ENCODE results near the gene SYMPK. TPM values are rescaled to one million over a fixed set of nuclear protein-coding genes. Genes with fewer than 3 reads are reported as not detected.

Gene SYMPK
- total and polyA plus RNA-seq, 9 donors = 24.8 to 61.9 (median 50.1) TPM

GRCh38 chr19:45773384-45773783, 89.6 kb downstream of the SYMPK start:
- no peak overlapping the region for H3K27ac ChIP-seq
- TF ChIP-seq EP300 (IDR thresholded peaks at IDR 0.05) = no peak
- no peak for TF ChIP-seq CTCF (IDR thresholded peaks at IDR 0.05)
- no peak for TF ChIP-seq POLR2A (IDR thresholded peaks at IDR 0.05)

GRCh38 chr19:45772912-45773311, 90.0 kb downstream of the SYMPK start:
- H3K4me3 ChIP-seq = no peak overlapping the region
- 68 to 84% (median 81%) methylated on average over 3 of the region's 3 CpGs for WGBS, 3 donors
- H3K27ac ChIP-seq = no peak overlapping the region
- intact Hi-C loops (cut with DNase I) = no loop called here
- H3K27me3 ChIP-seq = no peaks in the 10 kb centered on the region
- DNase-seq = peak in 3 of 5 donors; percentile 30 to 38 (median 31)
- H3K36me3 ChIP-seq = no peaks in the 10 kb centered on the region
- H3K9me3 ChIP-seq = no peaks in the 10 kb centered on the region
- no peak for TF ChIP-seq CTCF (IDR thresholded peaks at IDR 0.05)
- TF ChIP-seq EP300 (IDR thresholded peaks at IDR 0.05) = no peak
- TF ChIP-seq POLR2A (IDR thresholded peaks at IDR 0.05) = no peak
- H3K4me1 ChIP-seq (ENCODE audit: insufficient read depth) = no peaks in the 10 kb centered on the region

More at GRCh38 chr19:45773384-45773783, 89.6 kb downstream of the SYMPK start:
- no peaks in the 10 kb centered on the region for H3K27me3 ChIP-seq
- DNase-seq = no peak
- WGBS, 3 donors = 18 to 41% (median 23%) methylated on average over 2 of the region's 2 CpGs
- intact Hi-C loops (cut with DNase I) = no loop called here
- H3K4me1 ChIP-seq (ENCODE audit: insufficient read depth) = no peaks in the 10 kb centered on the region
- H3K36me3 ChIP-seq = no peaks in the 10 kb centered on the region
- H3K4me3 ChIP-seq = no peak overlapping the region
- no peaks in the 10 kb centered on the region for H3K9me3 ChIP-seq

- TF ChIP-seq CTCF (IDR thresholded peaks at IDR 0.05) (no peak), EP300 (IDR thresholded peaks at IDR 0.05) (no peak), POLR2A (IDR thresholded peaks at IDR 0.05) (no peak)
- Histone ChIP-seq H3K27me3 (no peaks in the 10 kb centered on the region), H3K4me1 (ENCODE audit: insufficient read depth) (no peaks in the 10 kb centered on the region), H3K36me3 (no peaks in the 10 kb centered on the region), H3K4me3 (no peak overlapping the region), H3K27ac (peak overlapping the region in 1 of 2 donors; percentile 94), H3K9me3 (no peaks in the 10 kb centered on the region)
- intact Hi-C loops (cut with DNase I) = no loop called here
- peak in 4 of 5 donors; percentile 32 to 45 (median 42) for DNase-seq
- 77 to 81% (median 80%) methylated on average over 14 of the region's 14 CpGs for WGBS, 3 donors
These were observed 90.7 kb downstream of the SYMPK start for GRCh38 chr19:45772130-45772840.

- no peak for TF ChIP-seq EP300 (IDR thresholded peaks at IDR 0.05)
- no peak for TF ChIP-seq POLR2A (IDR thresholded peaks at IDR 0.05)
- no peak for TF ChIP-seq CTCF (IDR thresholded peaks at IDR 0.05)
- intact Hi-C loops (cut with DNase I) = loop anchor here in 2 of 4 donors (2.0 kb wide), 1 partner anchor 27 kb away; no protein-coding TSS in a partner anchor
- no peaks in the 10 kb centered on the region for H3K9me3 ChIP-seq
- WGBS, 3 donors = 68 to 83% (median 71%) methylated on average over 46 of the region's 46 CpGs
- peak overlapping the region; percentile 92 to 94 for H3K27ac ChIP-seq
- H3K36me3 ChIP-seq = no peaks in the 10 kb centered on the region
- H3K4me3 ChIP-seq = peak overlapping the region; percentile 60
- H3K27me3 ChIP-seq = no peaks in the 10 kb centered on the region
- H3K4me1 ChIP-seq (ENCODE audit: insufficient read depth) = peaks cover 4% of the 10 kb centered on the region
- DNase-seq = peak; percentile 59 to 73 (median 71)
These were observed 91.5 kb downstream of the SYMPK start for GRCh38 chr19:45771311-45771933.

Data from ovary (tissue), 9 donors.